ENCODE results near the gene RFC4. TPM values are rescaled to one million over a fixed set of nuclear protein-coding genes. Genes with fewer than 3 reads are reported as not detected.
A peak's percentile ranks its signal among the peaks of the same experiment; 100 is the strongest.
"Not testable (repeated sequence)": the region's sequence is repeated elsewhere in the genome, so short reads cannot be mapped to it uniquely, and the experiment has no call there.

The RFC4 gene
- total RNA-seq, 1 donor from 2014 or later = 8.3 TPM

- intact Hi-C loops (cut with DNase I) = loop anchor here (5.0 kb wide), 1 partner anchor 203 kb away; the partner anchor contains the start of gene AHSG
- DNase-seq = no peak
- Histone ChIP-seq H3K27me3 (peaks cover 6% of the 10 kb centered on the region), H3K27ac (no peak overlapping the region), H3K4me3 (no peak overlapping the region), H3K9me3 (no peaks in the 10 kb centered on the region), H3K4me1 (no peaks in the 10 kb centered on the region), H3K36me3 (no peaks in the 10 kb centered on the region)
- no peak for TF ChIP-seq CTCF (IDR thresholded peaks at IDR 0.05)
- ATAC-seq = peak; percentile 68
Measured at GRCh38 chr3:186815435-186815834, 9.2 kb upstream of the RFC4 start.

- H3K27me3 ChIP-seq = peaks cover 6% of the 10 kb centered on the region
- ATAC-seq (no peak), DNase-seq (no peak)
- no peak overlapping the region for H3K27ac ChIP-seq
- no peak overlapping the region for H3K4me3 ChIP-seq
- no peak for TF ChIP-seq CTCF (IDR thresholded peaks at IDR 0.05)
- no peaks in the 10 kb centered on the region for H3K9me3 ChIP-seq
- H3K4me1 ChIP-seq = no peaks in the 10 kb centered on the region
- intact Hi-C loops (cut with DNase I) = no loop called here
- no peaks in the 10 kb centered on the region for H3K36me3 ChIP-seq
Measured at GRCh38 chr3:186814100-186814499, 7.8 kb upstream of the RFC4 start.

- intact Hi-C loops (cut with DNase I); H3K9me3 ChIP-seq; H3K4me3 ChIP-seq; H3K36me3 ChIP-seq; H3K4me1 ChIP-seq; H3K27me3 ChIP-seq; H3K27ac ChIP-seq; DNase-seq; ATAC-seq: not testable (repeated sequence)
Measured at GRCh38 chr3:186811313-186811712, 5.0 kb upstream of the RFC4 start.

- no peak for ATAC-seq
- no peaks in the 10 kb centered on the region for H3K9me3 ChIP-seq
- H3K27me3 ChIP-seq = peaks cover 6% of the 10 kb centered on the region
- no peak for DNase-seq
- no peaks in the 10 kb centered on the region for H3K36me3 ChIP-seq
- no peak overlapping the region for H3K27ac ChIP-seq
- H3K4me1 ChIP-seq = no peaks in the 10 kb centered on the region
- H3K4me3 ChIP-seq = no peak overlapping the region
- intact Hi-C loops (cut with DNase I) = no loop called here
- TF ChIP-seq CTCF (IDR thresholded peaks at IDR 0.05) = no peak
Measured at GRCh38 chr3:186810336-186810996, 4.2 kb upstream of the RFC4 start.

- no peak for ATAC-seq
- no peaks in the 10 kb centered on the region for H3K4me1 ChIP-seq
- no peaks in the 10 kb centered on the region for H3K27me3 ChIP-seq
- peak overlapping the region; percentile 79 for H3K4me3 ChIP-seq
- no peaks in the 10 kb centered on the region for H3K9me3 ChIP-seq
- H3K36me3 ChIP-seq = no peaks in the 10 kb centered on the region
- intact Hi-C loops (cut with DNase I) = no loop called here
- no peak for DNase-seq
- no peak overlapping the region for H3K27ac ChIP-seq
- no peak for TF ChIP-seq CTCF (IDR thresholded peaks at IDR 0.05)
Measured at GRCh38 chr3:186807231-186807630, 949 bp upstream of the RFC4 start.

- peaks cover 13% of the 10 kb centered on the region for H3K36me3 ChIP-seq
- H3K27me3 ChIP-seq; ATAC-seq; H3K9me3 ChIP-seq; H3K27ac ChIP-seq; intact Hi-C loops (cut with DNase I); DNase-seq; H3K4me3 ChIP-seq; H3K4me1 ChIP-seq: not testable (repeated sequence)
Measured at GRCh38 chr3:186803447-186803846, 2.8 kb downstream of the RFC4 start.

GRCh38 chr3:186802701-186803100 is 3.6 kb downstream of the RFC4 start:
- ATAC-seq (no peak), DNase-seq (no peak)
- H3K27me3 ChIP-seq = no peaks in the 10 kb centered on the region
- no peaks in the 10 kb centered on the region for H3K9me3 ChIP-seq
- peaks cover 13% of the 10 kb centered on the region for H3K36me3 ChIP-seq
- intact Hi-C loops (cut with DNase I) = no loop called here
- H3K4me1 ChIP-seq = no peaks in the 10 kb centered on the region
- H3K4me3 ChIP-seq = no peak overlapping the region
- no peak overlapping the region for H3K27ac ChIP-seq
- TF ChIP-seq CTCF (IDR thresholded peaks at IDR 0.05) = no peak

All from upper lobe of right lung (tissue), 1 donor.